NCI-H526 treated with DMSO at 0.1 percent for 48 hours (cell line): Measurements from ENCODE around the gene ZNF320.
"Not testable (repeated sequence)": the region's sequence is repeated elsewhere in the genome, so short reads cannot be mapped to it uniquely, and the experiment has no call there.

Experiments used
- DNase-seq: peaks from one replicate; lab custom pipeline; 2025; lab: John Stamatoyannopoulos, UW

Gene ZNF320

DNA sequence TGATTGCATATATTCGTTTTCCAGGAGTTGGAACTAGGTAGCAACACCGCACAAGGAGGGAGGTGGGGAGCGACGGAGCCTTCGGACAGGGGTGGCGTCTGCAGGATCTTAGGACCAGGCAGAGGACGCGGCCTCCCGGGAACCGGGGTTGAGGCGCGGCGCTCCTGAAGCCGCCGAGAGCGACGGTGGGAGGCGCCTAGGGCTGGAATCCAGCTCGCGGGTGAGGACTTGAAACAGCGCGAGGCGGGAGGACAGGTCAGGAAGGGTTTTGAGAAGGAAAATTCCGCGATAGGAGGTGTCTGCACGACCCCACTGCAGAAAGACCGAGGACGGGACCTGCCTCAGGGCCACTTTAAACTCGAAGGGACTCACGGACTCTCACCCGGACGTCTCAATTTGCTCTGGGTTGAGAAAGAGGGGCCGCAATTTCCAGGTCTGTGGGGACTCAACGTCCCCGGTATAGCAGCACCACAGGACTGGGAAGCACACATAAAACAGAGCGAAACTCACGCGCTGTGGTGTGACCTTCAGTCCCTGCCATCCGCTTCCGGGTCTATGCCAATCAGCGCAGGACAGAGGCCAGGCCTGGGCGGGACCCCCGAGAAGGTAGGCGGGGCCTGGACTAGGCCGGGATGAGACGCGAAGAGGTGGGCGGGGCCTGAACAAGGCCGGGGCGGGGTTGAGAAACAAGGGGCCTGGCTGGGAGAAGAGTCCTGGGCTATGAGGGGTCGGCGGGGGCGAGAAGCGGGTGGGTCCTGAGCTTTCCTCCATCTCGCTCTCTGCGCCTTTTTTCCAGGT, at the start of gene ZNF320:
ZNF320 (minus strand) TSS at position 498 of the 798 bp plus-strand sequence. CDS start 7,380 bp downstream, outside the sequence.
- DNase-seq: peak; percentile 87

- DNase-seq: peak; percentile 77
Measured at GRCh38 chr19:52946322-52947310, 49.2 kb upstream of the ZNF320 start.

- DNase-seq: no peak
Measured at GRCh38 chr19:52945652-52946321, 48.4 kb upstream of the ZNF320 start.

- not testable (repeated sequence) for DNase-seq
Measured at GRCh38 chr19:52944703-52945493, 47.5 kb upstream of the ZNF320 start.

DNA sequence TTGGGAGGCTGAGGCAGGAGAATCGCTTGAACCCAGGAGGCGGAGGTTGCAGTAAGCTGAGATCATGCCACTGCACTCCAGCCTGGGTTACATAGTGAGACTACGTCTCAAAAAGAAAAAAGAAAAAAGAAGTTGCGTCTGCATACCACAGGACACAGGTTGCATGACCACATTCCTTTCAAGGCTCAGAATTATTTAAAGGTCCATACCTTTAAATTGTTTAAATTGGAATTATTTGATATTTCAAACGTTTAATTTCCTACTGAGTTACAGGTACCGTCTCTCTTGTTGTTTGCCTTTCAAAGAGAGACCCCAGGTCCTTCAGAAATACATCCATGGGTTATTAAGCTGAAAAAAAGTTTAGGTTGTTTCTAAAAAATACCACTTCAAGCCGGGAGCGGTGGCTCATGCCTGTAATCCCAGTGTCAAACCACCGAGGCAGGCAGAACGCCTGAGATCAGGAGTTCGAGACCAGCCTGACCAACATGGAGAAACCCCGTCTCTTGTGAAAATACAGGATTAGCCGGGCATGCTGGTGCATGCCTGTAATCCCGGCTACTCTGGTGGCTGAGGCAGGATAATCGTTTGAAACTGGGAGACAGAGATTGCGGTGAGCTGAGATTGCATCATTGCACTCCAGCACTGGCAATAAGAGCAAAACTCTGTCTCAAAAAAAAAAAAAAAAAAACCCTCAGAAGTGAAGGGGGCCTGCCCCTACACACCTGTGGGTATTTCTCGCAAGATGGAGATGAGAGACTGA, 46.6 kb upstream of the ZNF320 start:
- DNase-seq: no peak

GRCh38 chr19:52943134-52943883, 45.9 kb upstream of the ZNF320 start:
- no peak for DNase-seq

DNA sequence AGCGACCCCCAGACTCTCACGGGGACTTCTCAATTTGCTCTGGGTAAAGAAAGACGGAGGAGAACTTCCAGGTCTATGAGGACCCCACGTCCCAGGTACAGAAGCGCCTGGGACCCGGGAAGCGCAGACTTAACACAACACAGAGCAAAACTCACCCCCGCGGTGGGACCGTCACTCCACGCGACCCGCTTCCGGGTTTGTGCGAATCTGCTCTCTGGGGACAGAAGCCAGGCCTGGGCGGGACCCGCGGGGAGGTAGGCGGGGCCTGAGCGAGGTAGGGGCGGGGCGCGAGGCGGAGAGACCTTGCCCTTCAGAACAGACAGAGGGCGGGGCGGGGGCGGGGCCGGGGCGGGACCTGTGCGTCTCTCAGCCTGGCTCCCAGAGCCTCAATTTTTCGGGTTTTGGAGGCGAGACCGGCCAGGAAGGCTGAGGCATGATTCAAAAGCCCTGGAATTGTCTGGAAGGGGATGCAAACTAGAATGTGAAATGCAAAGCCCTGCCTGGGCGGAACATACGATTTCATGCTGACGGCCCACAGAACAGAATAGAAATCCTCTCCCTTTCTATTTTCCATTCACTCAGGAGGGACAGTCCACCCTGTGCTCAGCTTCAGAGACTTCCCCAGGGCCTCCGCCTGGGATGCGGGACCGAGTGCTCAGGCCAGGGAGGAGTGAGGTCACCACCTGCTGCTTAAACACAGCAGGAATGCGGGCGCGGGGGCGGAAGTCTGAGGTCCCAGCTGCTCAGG, 45.1 kb upstream of the ZNF320 start:
- peak; percentile 72 for DNase-seq

DNA sequence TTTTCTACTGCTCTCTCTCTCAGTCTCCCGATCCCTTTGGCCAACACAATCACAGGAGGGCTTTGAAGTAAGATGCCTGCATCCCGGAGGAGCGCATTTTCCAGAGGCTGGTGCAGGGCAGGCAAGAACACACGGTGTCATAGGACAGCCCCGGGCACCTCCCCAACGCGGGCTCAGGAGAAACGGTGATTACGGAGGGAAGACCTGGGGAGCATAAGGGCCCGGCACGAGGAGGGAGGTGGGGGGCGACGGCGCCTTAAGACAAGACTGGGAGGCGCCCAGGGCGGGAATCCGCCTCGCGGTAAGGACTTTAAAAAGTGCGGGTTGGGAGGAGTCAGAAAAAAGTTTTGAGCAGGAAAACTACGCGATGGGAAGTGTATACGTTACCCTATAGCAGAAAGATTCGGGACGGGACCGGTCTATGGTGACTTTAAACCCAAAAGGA, 44.5 kb upstream of the ZNF320 start:
- DNase-seq: no peak

GRCh38 chr19:52941523-52941922, 44.1 kb upstream of the ZNF320 start:
- not testable (repeated sequence) for DNase-seq

- DNase-seq: not testable (repeated sequence)
Measured at GRCh38 chr19:52940905-52941304, 43.5 kb upstream of the ZNF320 start.

DNA sequence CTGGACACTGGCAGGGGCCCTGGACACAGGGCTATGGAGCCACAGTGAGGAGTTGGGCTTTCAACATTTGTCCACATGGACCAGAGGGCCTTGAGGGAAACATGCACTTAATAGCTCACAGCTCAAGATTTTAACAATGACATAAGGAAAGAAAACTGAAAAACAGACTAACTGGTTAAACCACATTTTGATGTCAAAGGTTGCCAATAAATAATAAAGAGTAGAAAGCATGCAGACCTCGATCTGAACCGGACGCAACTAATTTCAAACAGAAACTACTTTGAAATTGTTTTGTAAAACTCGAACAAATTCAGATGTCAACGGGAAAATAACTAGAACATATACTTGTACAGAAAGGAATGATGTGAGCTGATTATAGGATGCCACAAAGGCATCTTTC, 41.3 kb upstream of the ZNF320 start:
- no peak for DNase-seq

DNA sequence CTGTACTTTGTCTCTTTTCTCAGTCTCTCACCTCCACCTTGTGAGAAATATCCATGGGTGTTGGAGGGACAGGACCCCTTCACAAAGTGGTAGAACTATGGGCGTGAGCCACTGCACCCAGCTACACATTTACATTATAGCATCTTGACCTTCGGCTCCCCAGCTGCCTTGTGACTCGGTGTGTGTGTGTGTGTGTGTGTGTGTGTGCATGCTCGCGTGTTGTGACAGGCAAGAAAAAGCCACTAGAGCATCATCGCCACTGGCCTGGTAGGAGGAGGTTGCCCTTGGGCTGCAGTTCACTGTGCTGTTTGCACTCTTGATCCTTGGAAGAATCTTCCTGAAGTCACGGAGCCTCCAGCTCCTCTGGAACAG, 39.5 kb upstream of the ZNF320 start:
- DNase-seq: no peak

GRCh38 chr19:52936151-52936953, 38.9 kb upstream of the ZNF320 start:
- DNase-seq: no peak

GRCh38 chr19:52935434-52935833, 38.0 kb upstream of the ZNF320 start:
- DNase-seq: no peak

DNA sequence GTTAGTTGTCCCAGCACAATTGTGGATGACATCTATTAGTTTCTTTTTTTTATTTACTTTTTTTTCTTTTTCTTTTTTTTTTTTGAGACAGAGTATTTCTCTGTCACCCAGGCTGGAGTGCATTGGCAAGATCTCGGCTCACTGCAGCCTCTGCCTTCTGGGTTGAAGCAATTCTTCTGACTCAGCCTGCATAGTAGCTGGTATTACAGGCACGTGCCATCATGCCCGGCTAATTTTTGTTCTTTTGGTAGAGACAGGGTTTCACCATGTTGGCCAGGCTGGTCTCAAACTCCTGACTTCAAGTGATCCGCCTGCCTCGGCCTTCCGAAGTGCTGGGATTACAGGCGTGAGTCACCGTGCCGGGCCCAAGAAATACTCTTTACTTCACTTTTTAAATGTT, 27.2 kb upstream of the ZNF320 start:
- DNase-seq: not testable (repeated sequence)

- no peak for DNase-seq
Measured at GRCh38 chr19:52923778-52924593, 26.6 kb upstream of the ZNF320 start.
